D721Med (cell line): ENCODE data around the gene PPFIBP2.

ENCODE experiments used
- DNase-seq: peaks from one replicate; pipeline ENCODE4 v3.0.0; 2011; ENCODE audit warnings: low spot score; ENCODE audit not compliant: insufficient read length
- FAIRE-seq: peaks from 2 replicates; lab custom pipeline; 2011; peaks lifted over from hg19 to GRCh38; lab: Jason Lieb, UNC
- CTCF ChIP-seq: IDR thresholded peaks from 2 replicates; pipeline ENCODE4 v1.5.1; 2012; ENCODE audit warnings: mild to moderate bottlenecking, control low read depth; ENCODE audit not compliant: insufficient read depth; ENCODE audit errors: missing control alignments

Gene PPFIBP2

GRCh38 chr11:7518811-7519562 is 5.2 kb downstream of the PPFIBP2 start:
- TF ChIP-seq CTCF: no peak
- DNase-seq (no peak), FAIRE-seq (no peak)

- no peak for DNase-seq
- no peak for FAIRE-seq
- no peak for TF ChIP-seq CTCF
Observed at GRCh38 chr11:7520011-7520942, 6.5 kb downstream of the PPFIBP2 start.

- DNase-seq (no peak), FAIRE-seq (no peak)
- TF ChIP-seq CTCF: no peak
Observed at GRCh38 chr11:7520981-7521487, 7.2 kb downstream of the PPFIBP2 start.

GRCh38 chr11:7522121-7522520 is 8.3 kb downstream of the PPFIBP2 start:
- FAIRE-seq: no peak
- no peak for DNase-seq
- no peak for TF ChIP-seq CTCF

GRCh38 chr11:7522546-7522945 is 8.7 kb downstream of the PPFIBP2 start:
- no peak for TF ChIP-seq CTCF
- DNase-seq: no peak
- FAIRE-seq: no peak

GRCh38 chr11:7523416-7524210 is 9.8 kb downstream of the PPFIBP2 start:
- DNase-seq (no peak), FAIRE-seq (no peak)
- TF ChIP-seq CTCF: no peak
